HS-5 (cell line): ENCODE measurements around the gene ATP11C.
"Not testable (repeated sequence)": the region's sequence is repeated elsewhere in the genome, so short reads cannot be mapped to it uniquely, and the experiment has no call there.

ENCODE experiments used
- DNase-seq: peaks from one replicate; pipeline ENCODE4 v3.0.0-alpha.2; 2012; ENCODE audit warnings: low read depth

The ATP11C gene

DNA sequence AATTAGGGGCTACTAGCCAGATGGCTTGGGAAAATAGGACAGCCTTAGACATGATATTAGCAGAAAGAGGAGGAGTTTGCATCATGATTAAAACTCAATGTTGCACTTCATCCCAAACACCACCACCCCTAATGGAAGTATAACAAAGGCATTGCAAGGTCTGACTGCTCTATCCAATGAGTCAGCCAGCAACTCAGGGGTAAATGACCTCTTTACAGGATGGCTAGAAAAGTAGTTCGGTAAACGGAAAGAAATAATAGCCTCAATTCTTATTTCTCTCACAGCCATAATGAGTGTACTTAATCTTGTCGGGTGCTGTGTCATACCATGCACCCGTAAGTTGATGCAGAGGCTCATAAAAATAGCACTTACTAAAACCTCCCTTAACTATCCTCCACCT lies 76.0 kb downstream of the ATP11C start:
- not testable (repeated sequence) for DNase-seq

DNA sequence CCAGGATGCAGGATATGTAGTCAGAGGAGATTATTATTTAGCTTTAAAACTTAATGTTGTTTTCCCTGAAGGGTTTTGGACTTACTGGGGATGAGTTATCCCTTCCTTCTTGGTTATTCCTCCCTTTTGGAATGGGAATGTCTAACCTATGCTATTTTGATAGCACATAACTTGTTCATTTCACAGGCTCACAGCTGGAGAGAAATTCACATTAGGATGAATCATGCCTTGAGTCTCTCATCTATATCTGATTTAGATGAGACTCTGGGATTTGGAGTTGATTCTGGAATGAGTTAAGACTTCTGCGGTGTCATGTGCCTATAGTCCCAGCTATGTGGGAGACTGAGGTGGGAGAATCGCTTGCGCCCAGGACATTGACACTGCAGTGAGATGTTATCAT lies 81.1 kb downstream of the ATP11C start:
- DNase-seq: peak; percentile 16

DNA sequence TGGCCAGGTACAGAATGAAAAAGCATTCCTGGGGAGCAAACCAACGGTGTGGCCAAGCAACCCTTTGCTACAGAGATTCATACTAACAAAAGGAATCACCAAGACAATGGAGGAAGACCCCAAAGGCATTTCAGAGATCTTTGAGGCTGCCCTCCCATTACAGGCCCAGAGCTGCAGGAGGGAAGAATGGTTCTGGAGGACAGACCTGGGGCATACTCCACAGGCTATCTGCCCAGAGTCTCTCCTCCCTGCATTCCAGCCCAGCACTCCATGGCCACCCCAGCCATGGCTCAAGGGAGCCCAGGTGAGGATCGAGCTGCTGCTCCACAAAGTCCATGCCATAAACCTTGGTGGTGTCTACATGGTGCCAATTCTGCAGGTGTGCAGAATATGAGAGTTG lies 81.9 kb downstream of the ATP11C start:
- DNase-seq: no peak

DNA sequence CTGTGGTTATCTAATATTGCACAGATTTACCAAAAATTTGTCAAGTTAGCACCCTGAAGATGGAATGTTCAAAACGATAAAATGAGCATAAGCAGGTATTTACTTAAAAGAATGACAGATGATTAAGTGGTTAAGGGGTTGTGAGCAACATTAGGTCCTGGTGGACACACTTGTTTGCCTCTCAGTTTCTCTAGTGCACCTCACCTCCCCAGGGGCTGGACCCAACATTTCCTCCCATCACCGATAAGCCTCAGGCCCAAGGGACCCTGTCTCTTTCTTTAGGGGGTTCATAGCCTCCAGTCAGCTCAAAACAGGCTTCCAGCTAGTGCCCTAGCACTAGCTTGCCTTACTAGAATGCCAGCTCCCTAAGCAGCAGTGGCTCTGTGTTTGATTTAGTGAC lies 88.0 kb downstream of the ATP11C start:
- no peak for DNase-seq

DNA sequence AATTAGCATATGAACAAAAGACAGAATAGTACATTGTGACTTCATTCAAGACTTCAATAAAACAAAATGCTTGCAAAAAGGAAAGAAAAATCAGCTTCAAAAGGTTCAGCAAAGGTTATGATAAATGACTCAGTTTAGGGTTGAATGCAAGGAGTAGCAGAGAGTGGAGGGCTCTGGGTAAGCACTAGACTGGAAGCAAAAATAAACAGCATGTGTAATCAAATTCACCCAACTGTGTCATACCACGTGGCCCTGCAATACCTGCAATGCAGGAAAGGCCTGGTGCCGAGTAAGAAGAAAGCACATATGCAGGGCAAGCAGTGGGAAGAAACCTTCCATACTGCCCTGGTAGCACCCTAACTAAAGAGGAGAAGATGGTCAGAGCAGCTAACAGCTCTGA lies 88.7 kb downstream of the ATP11C start:
- DNase-seq: no peak

DNA sequence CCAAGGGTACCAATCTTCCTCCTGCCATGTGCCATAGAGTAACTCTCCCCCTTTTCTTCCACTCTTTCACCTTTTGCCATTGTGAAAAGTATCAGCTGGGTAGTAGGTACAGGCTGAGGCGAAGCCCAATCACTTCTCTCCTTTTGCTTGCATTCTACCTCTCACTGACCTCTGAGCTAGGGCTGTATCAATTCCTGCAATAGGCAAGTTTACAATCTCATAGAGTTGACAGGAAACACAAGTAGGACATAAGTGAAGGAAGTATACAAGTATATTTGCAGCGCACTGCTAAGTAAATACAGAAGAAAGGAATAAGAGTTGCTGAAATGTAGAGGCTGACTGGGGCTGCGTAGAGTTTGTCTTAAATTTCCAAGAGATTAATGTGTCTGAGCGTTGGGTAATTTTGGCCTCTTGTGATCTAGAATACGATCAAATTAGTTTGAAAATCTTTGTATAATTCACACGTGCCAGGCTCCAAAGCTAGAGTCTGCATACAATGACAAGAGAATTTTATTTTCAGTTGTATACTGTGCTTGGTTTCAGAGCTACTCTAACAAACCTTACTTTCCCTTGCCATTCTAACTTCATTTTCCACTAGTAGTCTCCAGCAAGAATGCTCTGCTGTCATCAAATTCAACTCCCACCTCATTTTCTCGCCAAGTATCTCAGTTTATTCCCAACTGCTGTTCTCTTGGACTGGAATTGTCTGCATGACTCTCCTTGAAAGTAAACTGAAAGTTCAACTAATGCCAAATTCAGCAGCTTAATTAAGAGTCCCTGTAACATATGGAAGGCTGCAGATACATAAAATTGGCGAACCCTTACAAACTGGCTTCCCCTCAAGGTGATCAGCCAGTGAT lies 90.3 kb downstream of the ATP11C start:
- DNase-seq: no peak

DNA sequence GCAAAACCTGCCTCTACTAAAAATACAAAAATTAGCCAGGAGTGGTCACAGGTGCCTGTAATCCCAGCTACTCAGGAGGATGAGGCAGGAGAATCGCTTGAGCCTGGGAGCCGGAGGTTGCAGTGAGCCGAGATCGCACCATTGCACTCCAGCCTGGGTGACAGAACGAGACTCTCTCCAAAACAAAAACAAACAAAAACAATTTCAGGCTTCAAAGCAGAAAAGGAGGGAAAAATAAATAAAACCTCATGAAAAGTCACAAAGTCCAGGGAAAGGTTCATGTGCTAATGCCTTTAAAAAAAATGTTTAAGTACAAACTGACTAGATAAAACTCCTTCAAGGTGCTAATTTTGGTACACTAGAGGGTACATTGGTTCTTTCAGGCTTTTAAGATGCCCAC lies 96.5 kb downstream of the ATP11C start:
- not testable (repeated sequence) for DNase-seq

DNA sequence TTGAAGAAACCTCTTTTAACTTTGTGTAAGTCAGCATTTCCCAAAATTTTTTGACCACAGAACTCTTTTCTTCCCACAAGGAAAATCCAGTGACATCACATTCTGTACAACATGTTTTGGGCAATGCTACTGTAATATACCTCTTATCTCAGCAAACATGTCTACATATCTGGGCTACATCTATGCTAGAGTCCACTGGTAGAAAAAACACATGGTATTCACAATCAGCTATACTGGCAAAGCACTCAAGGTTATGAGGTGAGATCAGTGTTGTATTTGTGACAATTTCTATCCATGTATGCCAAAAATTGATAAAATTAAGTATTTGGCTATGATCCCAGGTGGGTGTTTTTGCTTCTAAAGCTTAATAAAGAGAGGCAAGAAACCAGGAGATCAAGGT lies 98.0 kb downstream of the ATP11C start:
- no peak for DNase-seq

DNA sequence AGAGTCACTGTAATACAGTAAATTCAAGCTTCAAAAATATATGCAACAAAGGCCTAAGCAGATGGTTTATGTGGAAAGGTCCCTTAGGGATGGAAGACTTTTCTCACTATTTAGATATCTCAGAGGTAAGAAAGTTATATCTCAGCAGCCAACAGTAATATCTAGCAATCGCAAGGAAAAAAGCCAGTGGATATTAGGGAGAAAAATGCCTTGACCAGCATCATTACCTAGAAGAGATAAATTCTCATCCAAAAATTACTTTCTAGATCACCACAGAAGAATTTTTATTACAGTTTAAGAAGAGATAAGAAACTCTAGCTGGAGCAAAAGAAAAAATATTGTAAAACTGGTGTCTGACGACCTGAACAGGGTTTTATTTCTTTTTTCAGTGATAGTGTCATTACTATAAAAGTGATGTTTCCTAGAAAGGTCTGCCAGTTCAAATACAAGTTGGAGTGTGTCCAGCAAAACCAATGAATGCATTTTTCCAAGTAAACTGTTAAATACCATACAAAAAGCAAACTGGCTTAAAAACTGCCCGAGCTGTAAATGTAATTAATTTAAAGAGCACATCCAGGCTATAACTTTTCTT lies 100.0 kb downstream of the ATP11C start:
- DNase-seq: no peak

DNA sequence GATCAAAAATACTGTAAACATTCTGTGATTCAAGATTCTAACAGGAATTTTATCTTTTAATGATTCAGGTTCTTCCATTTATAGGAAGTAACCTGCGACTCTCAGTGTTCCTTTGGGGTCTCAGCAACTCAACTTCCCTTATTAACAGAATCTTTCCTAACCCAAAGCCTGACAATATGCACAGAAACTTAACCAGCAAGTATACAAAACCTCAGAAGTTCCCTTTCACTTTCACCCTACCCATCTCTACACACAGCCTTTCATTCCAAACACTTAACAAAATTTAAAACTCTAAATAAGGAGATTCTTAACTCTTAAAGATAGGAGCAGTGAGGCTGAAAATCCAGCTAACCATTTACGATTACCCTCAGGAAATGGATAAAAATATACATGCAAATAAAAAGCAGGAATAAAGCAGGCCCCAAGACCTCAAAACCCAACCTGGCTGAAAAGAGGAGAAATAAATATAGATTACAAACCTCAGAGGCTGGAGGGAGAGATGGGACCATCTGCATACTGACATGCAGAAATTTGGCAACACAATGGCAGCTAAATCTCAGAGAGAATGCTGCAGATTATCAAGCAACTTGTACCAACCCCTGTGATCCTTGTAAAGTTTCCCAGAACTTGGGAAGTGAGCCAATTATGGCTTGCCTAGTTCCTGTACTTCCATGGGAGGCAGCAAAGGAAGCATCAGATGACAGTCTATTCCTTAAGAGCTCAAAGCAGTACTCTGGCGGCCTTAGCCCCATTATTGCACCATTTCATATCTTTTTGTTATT lies 101.0 kb downstream of the ATP11C start:
- no peak for DNase-seq

DNA sequence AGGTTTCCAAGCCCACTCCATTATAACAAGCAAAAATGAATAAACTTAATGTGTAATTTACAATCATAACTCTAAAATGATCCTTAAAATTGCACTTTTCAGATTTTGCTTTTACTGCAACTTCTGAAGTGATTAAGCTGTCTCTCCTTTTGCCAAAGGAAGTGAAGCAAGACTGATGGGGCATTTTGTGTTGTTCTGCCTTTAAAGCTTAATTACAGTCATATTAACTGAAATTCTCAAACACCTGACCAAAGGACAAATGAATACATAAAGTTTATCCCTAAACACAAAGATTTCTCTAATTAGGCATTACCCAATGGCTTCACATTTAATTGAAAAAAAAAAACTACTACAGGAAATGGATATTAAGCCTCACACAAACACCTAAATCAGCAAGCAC lies 101.8 kb downstream of the ATP11C start:
- no peak for DNase-seq

DNA sequence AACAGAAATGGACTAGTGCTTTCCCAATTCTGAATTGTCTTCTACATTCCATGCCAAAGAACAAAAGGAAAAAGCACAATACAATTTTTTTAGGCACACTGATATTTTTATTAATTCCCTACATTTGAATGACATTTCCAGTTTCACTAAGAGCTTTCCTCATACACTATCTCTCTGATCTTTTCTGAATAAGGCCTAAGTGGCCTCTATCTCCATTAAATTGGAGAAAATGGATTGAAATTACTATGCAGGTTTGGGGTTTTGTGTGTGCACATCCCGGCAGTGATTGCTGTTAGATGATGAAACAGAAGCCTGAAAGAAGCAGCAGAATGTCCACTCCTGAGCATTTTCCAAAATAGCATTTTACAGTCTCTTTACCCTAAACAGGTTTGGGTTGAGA lies 104.0 kb downstream of the ATP11C start:
- DNase-seq: no peak

DNA sequence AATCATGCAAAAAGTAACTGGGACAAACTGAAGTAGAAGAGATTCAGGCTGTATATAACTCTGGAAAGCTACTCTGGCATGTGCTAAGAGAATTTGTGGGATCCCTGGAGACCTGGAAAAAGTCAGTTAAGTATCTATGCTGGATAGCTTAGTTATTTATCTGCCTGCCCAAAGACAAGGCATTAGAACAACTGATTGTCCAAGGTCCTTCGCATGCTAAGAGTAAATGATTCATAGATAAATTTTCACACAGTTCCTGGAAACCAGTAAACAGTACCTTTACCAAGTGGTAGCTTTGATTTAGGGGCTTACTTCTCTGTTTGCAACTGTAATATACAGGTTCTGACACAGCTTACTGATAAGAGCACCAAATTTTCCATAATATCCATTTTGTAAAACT lies 104.8 kb downstream of the ATP11C start:
- no peak for DNase-seq

DNA sequence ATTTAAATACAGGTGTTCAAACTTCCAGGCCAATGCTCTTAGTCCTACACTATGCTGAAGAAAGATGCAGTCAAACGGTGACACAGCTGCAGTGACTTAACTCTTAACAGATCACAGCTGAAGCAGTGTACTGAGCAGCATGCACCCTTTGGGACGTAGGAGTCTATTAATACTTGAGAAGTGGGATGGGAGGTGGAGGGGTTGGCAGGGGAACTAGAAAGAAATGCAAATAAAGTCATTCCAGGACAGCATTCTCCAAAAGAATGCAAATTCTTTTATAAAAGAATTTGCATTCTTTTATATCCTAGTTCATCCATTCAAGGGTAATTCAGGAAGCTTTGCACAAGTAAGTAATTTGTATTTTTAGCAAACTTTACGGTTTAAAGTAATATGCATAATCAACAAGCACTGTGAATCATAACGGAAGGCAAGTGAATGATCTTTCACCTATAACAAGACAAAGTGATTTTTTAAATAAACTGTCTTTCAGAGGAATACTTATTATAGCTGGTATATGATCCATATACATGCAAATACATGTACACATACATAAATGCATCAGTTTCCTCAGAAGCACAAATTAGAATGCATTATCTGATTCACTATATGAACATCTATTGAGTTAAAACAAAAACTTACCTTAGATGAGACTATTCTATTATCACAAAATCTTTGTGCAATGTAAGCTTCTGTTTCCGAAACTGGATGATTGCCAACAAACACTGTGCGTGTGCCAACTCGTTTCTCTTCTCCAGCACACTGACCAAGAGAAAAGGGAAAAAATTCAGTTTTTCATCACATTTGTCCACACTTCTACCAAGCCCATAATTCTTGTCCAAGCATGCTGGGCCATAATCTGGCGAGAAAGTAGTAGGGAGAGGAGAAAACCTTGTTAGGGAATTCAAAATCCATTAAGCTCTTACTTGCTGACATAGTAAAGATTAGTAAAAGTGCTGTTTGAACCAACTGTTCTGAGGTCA lies 106.5 kb downstream of the ATP11C start:
- peak; percentile 26 for DNase-seq

DNA sequence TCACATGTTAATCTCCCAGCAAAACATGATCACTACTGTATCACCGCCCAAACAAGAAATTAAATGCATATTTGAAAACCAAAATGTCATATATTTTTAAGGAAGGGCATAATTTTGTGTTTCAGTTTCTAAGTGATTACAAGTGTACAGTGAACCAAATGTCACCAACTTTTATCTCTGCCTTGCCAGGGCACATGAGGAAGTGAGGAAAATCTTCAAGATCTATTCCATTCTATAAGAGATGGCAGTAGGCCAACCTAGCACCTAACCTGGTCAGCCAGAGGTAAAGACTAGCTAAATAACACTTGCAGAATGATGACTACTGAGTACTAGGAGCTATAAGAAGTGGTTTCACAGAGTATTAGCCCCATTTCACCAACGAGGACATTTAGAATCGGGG lies 107.2 kb downstream of the ATP11C start:
- no peak for DNase-seq

DNA sequence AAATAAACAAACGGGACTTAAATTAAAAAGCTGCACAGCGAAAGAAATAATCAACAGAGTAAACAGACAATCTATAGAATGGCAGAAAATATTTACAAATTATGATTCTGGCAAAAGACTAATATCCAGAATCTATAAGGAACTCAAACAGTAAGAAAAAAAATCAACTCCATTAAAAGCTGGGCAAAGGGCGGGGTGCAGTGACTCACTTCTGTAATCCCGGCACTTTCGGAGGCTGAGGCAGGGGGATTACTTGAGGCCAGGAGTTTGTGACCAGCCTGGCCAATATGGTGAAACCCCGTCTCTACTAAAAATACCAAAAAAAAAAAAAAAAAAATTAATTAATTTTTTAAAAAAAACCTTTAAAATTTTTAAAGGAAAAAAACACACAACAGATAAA lies 109.0 kb downstream of the ATP11C start:
- no peak for DNase-seq

DNA sequence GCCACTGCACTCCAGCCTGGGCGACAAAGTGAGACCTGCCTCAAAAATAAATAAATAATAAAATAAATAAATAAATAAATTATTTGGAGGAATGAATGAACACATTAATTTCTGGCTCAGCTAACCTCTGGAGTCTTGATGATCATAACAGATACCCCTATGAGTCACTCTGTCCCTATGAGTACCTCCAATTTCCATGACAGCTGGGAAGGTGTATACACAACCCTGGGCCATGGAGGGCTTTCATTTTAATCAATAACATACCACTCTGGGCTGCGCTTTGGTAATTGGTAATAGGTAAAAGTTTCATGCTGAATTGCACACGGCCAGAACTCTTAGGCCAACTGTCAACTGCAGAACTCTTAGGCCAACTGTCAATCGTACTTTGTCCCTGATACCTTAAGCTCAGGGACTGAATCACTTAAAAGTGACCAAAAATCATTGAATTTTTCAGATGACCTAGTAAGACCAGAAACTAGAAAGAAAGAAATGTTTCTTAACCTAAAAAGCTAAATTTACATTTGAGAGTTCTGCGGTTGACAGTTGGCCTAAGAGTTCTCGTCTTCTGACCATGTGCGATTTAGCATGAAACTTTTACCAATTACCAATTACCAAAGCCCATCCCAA lies 112.4 kb downstream of the ATP11C start:
- no peak for DNase-seq

DNA sequence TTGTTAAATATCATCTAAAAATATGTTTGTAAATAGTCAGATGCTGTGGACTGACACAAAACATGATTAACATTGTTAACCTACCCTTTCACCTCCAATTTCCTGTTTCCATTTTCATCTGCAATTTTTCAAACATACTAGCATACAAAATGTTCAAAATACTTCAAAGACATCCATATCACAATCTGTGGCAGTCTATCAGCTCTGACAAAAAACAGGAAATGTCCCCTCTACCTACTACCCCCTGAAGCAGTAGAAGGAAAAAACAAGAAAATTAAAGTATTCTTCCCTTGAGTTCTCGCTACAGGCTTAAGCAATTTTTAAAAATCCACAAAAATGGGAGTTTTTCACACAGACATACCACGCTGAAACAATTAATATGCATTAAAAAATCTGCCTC lies 116.6 kb downstream of the ATP11C start:
- no peak for DNase-seq

DNA sequence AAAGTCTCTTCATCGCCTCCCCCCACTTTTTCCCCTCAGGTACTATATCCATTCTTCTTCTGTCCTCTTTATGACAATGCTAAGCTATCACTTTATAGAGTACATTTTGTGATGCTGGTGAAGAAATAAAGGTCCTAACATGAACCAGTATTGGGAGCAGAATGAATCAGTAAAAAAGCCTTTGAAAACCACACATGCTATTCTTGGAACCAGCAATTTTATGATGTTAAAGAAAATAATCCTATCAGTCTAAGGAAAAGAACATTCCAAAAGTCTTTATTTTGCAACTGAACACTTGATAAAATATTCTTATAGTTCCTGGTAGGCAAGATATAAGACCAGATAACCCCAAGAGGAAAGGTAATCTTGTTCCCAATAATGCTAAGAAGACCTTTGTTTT lies 117.1 kb downstream of the ATP11C start:
- no peak for DNase-seq

DNA sequence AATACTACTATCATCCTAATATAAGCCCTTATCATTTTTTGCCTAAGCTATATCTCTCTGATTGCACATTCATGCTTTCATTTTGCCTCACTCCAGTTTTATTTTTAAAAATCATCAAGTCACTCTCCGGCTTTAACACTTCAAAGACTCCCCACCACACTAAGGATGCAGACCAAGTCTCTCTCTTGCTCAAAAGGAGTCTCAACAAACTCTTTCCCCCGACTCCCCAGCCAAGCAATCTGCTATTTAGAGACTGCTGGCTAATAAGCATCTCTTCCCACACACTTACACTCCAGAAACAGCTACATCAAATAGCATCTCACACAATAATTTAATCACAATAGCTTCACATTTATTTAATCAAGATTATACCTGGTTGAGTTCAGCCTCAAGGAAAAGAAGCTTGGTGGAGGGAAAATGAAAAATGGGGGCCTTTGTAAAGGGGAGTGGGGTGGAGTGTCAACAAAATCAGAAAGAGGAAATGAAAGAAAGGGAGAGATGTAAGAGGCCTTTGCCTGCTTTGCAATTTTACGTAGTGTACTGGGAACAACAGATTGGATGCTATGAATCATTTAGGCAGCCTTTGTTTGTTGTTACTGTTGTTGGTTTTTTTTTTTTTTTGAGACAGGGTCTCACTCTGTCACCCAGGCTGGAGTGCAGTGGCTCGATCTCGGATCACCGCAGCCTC lies 120.8 kb downstream of the ATP11C start:
- no peak for DNase-seq

DNA sequence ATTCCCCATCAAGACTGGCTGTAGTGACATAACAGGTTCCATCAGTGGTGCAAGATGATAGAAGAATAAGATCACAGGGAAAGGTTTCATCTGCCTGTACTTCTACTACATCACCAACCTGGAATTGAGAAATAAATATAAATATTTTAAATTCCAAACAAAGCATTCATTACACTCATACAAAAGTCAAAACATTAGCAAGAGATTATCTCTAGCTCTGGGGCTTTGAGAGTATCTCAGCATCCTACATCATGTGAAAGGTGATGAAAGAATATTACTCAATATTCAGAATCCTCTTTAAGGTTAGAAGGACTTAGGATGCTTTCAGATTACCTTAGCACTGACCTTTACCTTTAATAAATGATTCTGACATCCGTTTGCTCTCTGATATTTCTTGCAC lies 128.4 kb downstream of the ATP11C start:
- DNase-seq: no peak
